Psoas muscle (tissue), 8 donors: Measurements from ENCODE around the gene MDM1. TPM values are rescaled to one million over a fixed set of nuclear protein-coding genes. Genes with fewer than 3 reads are reported as not detected.

Experiments
- ATAC-seq, 4 donors: fragments of 200-7000 bp; cut with Tn5 transposase; one replicate each; pipeline ENCODE4 v1.9.1; 2020; ENCODE audit warnings: moderate library complexity in 3 of 4, mild to moderate bottlenecking in 2 of 4
- DNase-seq, 2 donors: peaks; one replicate each; pipeline ENCODE4 v3.0.0-alpha.2; 2020
- H3K27ac ChIP-seq: fragments of 200-600 bp; one replicate; pipeline ENCODE4 v1.8.0; 2022
- H3K27me3 ChIP-seq, 3 donors: fragments of 200-600 bp in 1 of 3; one replicate each; pipeline versions ENCODE4 v1.6.1 to v1.8.0; 2013 to 2022; ENCODE audit warnings: low read length in 2 of 3, mild to moderate bottlenecking in 2 of 3, moderate library complexity in 1 of 3; ENCODE audit not compliant: insufficient read depth in 3 of 3
- H3K36me3 ChIP-seq, 2 donors: fragments of 200-600 bp in 1 of 2; one replicate each; pipeline versions ENCODE4 v1.6.1 to v1.8.0; 2013 to 2022; ENCODE audit warnings: low read depth in 1 of 2, mild to moderate bottlenecking in 1 of 2, moderate library complexity in 1 of 2; ENCODE audit not compliant: insufficient read depth in 1 of 2
- H3K4me1 ChIP-seq: fragments of 200-600 bp; one replicate; pipeline ENCODE4 v1.8.0; 2022
- H3K4me3 ChIP-seq: fragments of 200-600 bp; one replicate; pipeline ENCODE4 v1.8.0; 2022; ENCODE audit warnings: mild to moderate bottlenecking
- H3K9me3 ChIP-seq: fragments of 200-600 bp; one replicate; pipeline ENCODE4 v1.8.0; 2022
- WGBS, 3 donors: extraction: QIAGEN DNeasy Blood & Tissue Kit; methylation state at CpG; one replicate each; pipeline versions ENCODE4 v1.1.6 to v1.1.7; 2013; 5-methylcytosine and 5-hydroxymethylcytosine counted together
- intact Hi-C, 2 donors: fragments of 100-400 bp; cut with DNase I; formaldehyde crosslinking; loops; one replicate each; pipeline versions ENCODE4 v1.11.0 to v1.14.2; 2022
- polyA plus RNA-seq, 3 donors: library from polyadenylated mRNA; stranded (reverse); fragments of 200-250 nt; gene quantifications; one replicate each; pipeline ENCODE4 v1.2.3, GENCODE V29; 2013
- total RNA-seq, 4 donors: library from RNA; stranded (reverse); fragmentation: NEBNext Ultra II Directional in 2 of 4; extraction: Animal tissue kit (Norgen Biotek cat#: 25700) in 2 of 4; gene quantifications; one replicate each; pipeline versions ENCODE4 v1.2.1 to v1.2.4, GENCODE V29; 2021 to 2023
- TF ChIP-seq, protein P1 (sequence below): fragments of 200-600 bp; IDR thresholded peaks from one replicate; pipeline ENCODE4 v1.8.0; 2022; ENCODE audit warnings: antibody characterized with exemption
- donor health status: healthy with polysubstance abuse.
- donor health status: DM: no; HTN: no; CAD: no; lungs with moderate emphysema.
- donor health status: Bipolar disorder and iron deficiency.
- donor health status: healthy.
- donor health status: DM: yes; HTN: yes; CAD: no.
- donor health status: DM: no; HTN: no; CAD: no.
- donor health status: DM: no; HTN: no; CAD: no.
- donor health status: DM: yes; HTN: yes; CAD: no.

MDM1 gene
- total and polyA plus RNA-seq, 7 donors = 1.7 to 9.8 (median 3.5) TPM

- TF ChIP-seq, protein P1, sequence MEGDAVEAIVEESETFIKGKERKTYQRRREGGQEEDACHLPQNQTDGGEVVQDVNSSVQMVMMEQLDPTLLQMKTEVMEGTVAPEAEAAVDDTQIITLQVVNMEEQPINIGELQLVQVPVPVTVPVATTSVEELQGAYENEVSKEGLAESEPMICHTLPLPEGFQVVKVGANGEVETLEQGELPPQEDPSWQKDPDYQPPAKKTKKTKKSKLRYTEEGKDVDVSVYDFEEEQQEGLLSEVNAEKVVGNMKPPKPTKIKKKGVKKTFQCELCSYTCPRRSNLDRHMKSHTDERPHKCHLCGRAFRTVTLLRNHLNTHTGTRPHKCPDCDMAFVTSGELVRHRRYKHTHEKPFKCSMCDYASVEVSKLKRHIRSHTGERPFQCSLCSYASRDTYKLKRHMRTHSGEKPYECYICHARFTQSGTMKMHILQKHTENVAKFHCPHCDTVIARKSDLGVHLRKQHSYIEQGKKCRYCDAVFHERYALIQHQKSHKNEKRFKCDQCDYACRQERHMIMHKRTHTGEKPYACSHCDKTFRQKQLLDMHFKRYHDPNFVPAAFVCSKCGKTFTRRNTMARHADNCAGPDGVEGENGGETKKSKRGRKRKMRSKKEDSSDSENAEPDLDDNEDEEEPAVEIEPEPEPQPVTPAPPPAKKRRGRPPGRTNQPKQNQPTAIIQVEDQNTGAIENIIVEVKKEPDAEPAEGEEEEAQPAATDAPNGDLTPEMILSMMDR = no peak
- 35 to 66% (median 40%) methylated on average over 6 of the region's 6 CpGs for WGBS, 3 donors
- H3K36me3 ChIP-seq = peaks cover 0 to 20% of the 10 kb centered on the region in 2 donors
- no peak overlapping the region for H3K4me3 ChIP-seq
- H3K9me3 ChIP-seq = no peaks in the 10 kb centered on the region
- H3K27me3 ChIP-seq = no peaks in the 10 kb centered on the region
- DNase-seq = peak in 1 of 2 donors; percentile 24
- intact Hi-C loops = no loop called here
- H3K4me1 ChIP-seq = no peaks in the 10 kb centered on the region
- ATAC-seq = peak in 3 of 4 donors; percentile 44 to 58 (median 44)
- no peak overlapping the region for H3K27ac ChIP-seq
Measured at GRCh38 chr12:68303850-68304249, 28.3 kb downstream of the MDM1 start.

GRCh38 chr12:68297929-68298328 is 34.2 kb downstream of the MDM1 start:
- TF ChIP-seq, protein P1 = no peak
- peaks cover 22% of the 10 kb centered on the region for H3K4me1 ChIP-seq
- no peak for DNase-seq
- intact Hi-C loops = no loop called here
- ATAC-seq = peak in 3 of 4 donors; percentile 31 to 59 (median 54)
- H3K27ac ChIP-seq = no peak overlapping the region
- H3K27me3 ChIP-seq = no peaks in the 10 kb centered on the region
- no peak overlapping the region for H3K4me3 ChIP-seq
- WGBS, 3 donors = 61 to 65% (median 61%) methylated on average over 4 of the region's 4 CpGs
- H3K36me3 ChIP-seq = peaks cover 3 to 13% of the 10 kb centered on the region in 2 donors
- no peaks in the 10 kb centered on the region for H3K9me3 ChIP-seq

GRCh38 chr12:68294251-68294650 is 37.9 kb downstream of the MDM1 start:
- ATAC-seq (no peak), DNase-seq (no peak)
- no peak overlapping the region for H3K27ac ChIP-seq
- H3K27me3 ChIP-seq = no peaks in the 10 kb centered on the region
- no peaks in the 10 kb centered on the region for H3K9me3 ChIP-seq
- intact Hi-C loops = no loop called here
- no peak overlapping the region for H3K4me3 ChIP-seq
- H3K4me1 ChIP-seq = peaks cover 22% of the 10 kb centered on the region
- WGBS, 3 donors = 9 to 14% (median 10%) methylated on average over 2 of the region's 2 CpGs
- TF ChIP-seq, protein P1 = no peak
- H3K36me3 ChIP-seq = peaks cover 0 to 3% of the 10 kb centered on the region in 2 donors

- DNase-seq (no peak), ATAC-seq (no peak)
- Histone ChIP-seq H3K36me3 (peaks cover 0 to 3% of the 10 kb centered on the region in 2 donors), H3K27me3 (no peaks in the 10 kb centered on the region), H3K4me3 (no peak overlapping the region), H3K27ac (no peak overlapping the region), H3K4me1 (peaks cover 22% of the 10 kb centered on the region), H3K9me3 (no peaks in the 10 kb centered on the region)
- intact Hi-C loops = no loop called here
- TF ChIP-seq, protein P1 = no peak
Measured at GRCh38 chr12:68293347-68293746, 38.8 kb downstream of the MDM1 start.
